ENCODE results near the gene CDCA3.

DNA sequence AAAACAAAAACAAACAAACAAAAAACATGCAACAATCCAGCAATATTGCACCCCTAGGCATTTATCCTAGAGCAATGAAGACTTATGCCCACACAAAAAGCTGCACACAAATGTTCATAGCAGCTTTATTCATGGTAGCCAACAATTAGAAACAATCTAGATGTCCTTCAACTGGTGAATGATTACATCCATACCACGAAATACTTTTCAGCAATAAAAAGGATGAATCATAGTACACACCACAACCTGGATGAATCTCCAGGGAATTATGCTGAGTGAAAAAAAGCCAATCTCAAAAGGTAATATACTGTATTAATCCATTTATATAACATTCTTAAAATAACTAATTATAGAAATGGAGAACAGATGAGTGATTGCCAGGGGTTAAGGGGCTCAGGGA, 43.9 kb downstream of the CDCA3 start:
- no peak for TF ChIP-seq POLR2A (IDR thresholded peaks at IDR 0.05)
- TF ChIP-seq, protein P1, sequence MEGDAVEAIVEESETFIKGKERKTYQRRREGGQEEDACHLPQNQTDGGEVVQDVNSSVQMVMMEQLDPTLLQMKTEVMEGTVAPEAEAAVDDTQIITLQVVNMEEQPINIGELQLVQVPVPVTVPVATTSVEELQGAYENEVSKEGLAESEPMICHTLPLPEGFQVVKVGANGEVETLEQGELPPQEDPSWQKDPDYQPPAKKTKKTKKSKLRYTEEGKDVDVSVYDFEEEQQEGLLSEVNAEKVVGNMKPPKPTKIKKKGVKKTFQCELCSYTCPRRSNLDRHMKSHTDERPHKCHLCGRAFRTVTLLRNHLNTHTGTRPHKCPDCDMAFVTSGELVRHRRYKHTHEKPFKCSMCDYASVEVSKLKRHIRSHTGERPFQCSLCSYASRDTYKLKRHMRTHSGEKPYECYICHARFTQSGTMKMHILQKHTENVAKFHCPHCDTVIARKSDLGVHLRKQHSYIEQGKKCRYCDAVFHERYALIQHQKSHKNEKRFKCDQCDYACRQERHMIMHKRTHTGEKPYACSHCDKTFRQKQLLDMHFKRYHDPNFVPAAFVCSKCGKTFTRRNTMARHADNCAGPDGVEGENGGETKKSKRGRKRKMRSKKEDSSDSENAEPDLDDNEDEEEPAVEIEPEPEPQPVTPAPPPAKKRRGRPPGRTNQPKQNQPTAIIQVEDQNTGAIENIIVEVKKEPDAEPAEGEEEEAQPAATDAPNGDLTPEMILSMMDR (IDR thresholded peaks at IDR 0.05) = no peak
- TF ChIP-seq EP300 (IDR thresholded peaks at IDR 0.05) = no peak

Measured in gastroesophageal sphincter (tissue), 3 donors.